Ovary (tissue), 9 donors: ENCODE measurements around the gene ULBP1. TPM values are rescaled to one million over a fixed set of nuclear protein-coding genes. Genes with fewer than 3 reads are reported as not detected.
"Not testable (repeated sequence)": the region's sequence is repeated elsewhere in the genome, so short reads cannot be mapped to it uniquely, and the experiment has no call there.

Experiments used
- DNase-seq, 5 donors: peaks; one replicate each; pipeline ENCODE4 v3.0.0-alpha.2; 2019 to 2020
- H3K27ac ChIP-seq, 2 donors: fragments of 200-600 bp; one replicate each; pipeline versions ENCODE4 v1.5.1 to v1.8.0; 2019 to 2022
- H3K27me3 ChIP-seq: fragments of 200-600 bp; one replicate; pipeline ENCODE4 v1.8.0; 2022
- H3K36me3 ChIP-seq: fragments of 200-600 bp; sonication (generic); one replicate; pipeline ENCODE4 v1.5.1; 2019
- H3K4me1 ChIP-seq: one replicate; pipeline ENCODE4 v1.8.1; 2013; ENCODE audit warnings: mild to moderate bottlenecking, moderate library complexity; ENCODE audit not compliant: insufficient read depth
- H3K4me3 ChIP-seq: fragments of 200-600 bp; sonication (generic); one replicate; pipeline ENCODE4 v1.5.1; 2017
- H3K9me3 ChIP-seq, 2 donors: fragments of 200-600 bp in 1 of 2; sonication (generic) in 1 of 2; one replicate each; pipeline versions ENCODE4 v1.5.1 to v1.8.1; 2013 to 2019; ENCODE audit warnings: mild to moderate bottlenecking in 1 of 2, moderate library complexity in 1 of 2
- CTCF ChIP-seq, 3 donors: fragments of 450-650 bp in 2 of 3; fragments of 200-600 bp in 1 of 3; IDR thresholded peaks; one replicate each; pipeline versions ENCODE4 v1.5.1 to v1.8.0; 2016 to 2022; ENCODE audit warnings: antibody characterized with exemption in 3 of 3, mild to moderate bottlenecking in 1 of 3
- EP300 ChIP-seq: sonication (generic); formaldehyde crosslinking; IDR thresholded peaks from one replicate; pipeline ENCODE4 v1.6.1; 2017; ENCODE audit warnings: antibody characterized with exemption
- POLR2A ChIP-seq: fragments of 450-650 bp; IDR thresholded peaks from one replicate; pipeline ENCODE4 v1.6.1; 2017; ENCODE audit warnings: antibody characterized with exemption, mild to moderate bottlenecking, moderate library complexity
- WGBS, 3 donors: extraction: QIAGEN DNeasy Blood & Tissue Kit in 1 of 3; methylation state at CpG; one replicate each; pipeline versions ENCODE4 v1.1.5 to v1.1.7; 2013 to 2017; 5-methylcytosine and 5-hydroxymethylcytosine counted together
- intact Hi-C, 4 donors: fragments of 100-400 bp; cut with DNase I; formaldehyde crosslinking; loops; one replicate each; pipeline versions ENCODE4 v1.11.0 to v1.15.1; 2022 to 2023
- polyA plus RNA-seq, 2 donors: library from polyadenylated mRNA; stranded (reverse); fragments of 200-250 nt in 1 of 2; fragments of 350-450 nt in 1 of 2; fragmentation: Illumina TruSeq in 1 of 2; extraction: RNeasy Lipid Tissue Mini Kit (QIAGEN cat#74804) in 1 of 2; gene quantifications; one replicate each; pipeline ENCODE4 v1.2.3, GENCODE V29; 2013 to 2014
- total RNA-seq, 7 donors: library from RNA; depleted of rRNA in 2 of 7; stranded (reverse); fragments of >200 nt in 2 of 7; fragmentation: NEBNext Ultra II Directional in 3 of 7; extraction: Animal tissue kit (Norgen Biotek cat#: 25700) in 3 of 7; gene quantifications; one replicate each; pipeline versions ENCODE4 v1.1.0 to v1.2.4, GENCODE V29; 2016 to 2023
- donor health status: DM: no; HTN: no; CAD: no; lungs with moderate emphysema.
- donor health status: DM: no; HTN: no; CAD: no.
- donor health status: Bipolar disorder and iron deficiency.
- donor health status: DM: yes; HTN: yes; CAD: no.
- donor health status: DM: no; HTN: no; CAD: no.
- donor health status: DM: yes; HTN: yes; CAD: no.

Gene ULBP1
- total and polyA plus RNA-seq, 9 donors: 0.02 to 7.7 (median 0.09) TPM; not detected in 3

- Histone ChIP-seq H3K4me1 (peaks cover 4% of the 10 kb centered on the region), H3K27ac (no peak overlapping the region), H3K36me3 (no peaks in the 10 kb centered on the region), H3K9me3 (peaks cover 0 to 6% of the 10 kb centered on the region in 2 donors), H3K4me3 (no peak overlapping the region), H3K27me3 (peaks cover 2% of the 10 kb centered on the region)
- intact Hi-C loops: no loop called here
- 2% methylated on average over 49 of the region's 49 CpGs for WGBS, 3 donors
- no peak for DNase-seq
- no peak for TF ChIP-seq EP300
Measured at GRCh38 chr6:149990661-149991471, 27.1 kb downstream of the ULBP1 start.

- intact Hi-C loops, H3K9me3 ChIP-seq, H3K27ac ChIP-seq, H3K4me1 ChIP-seq, H3K27me3 ChIP-seq, DNase-seq, H3K36me3 ChIP-seq, H3K4me3 ChIP-seq: not testable (repeated sequence)
- 3 to 10% (median 6%) methylated on average over 7 of the region's 7 CpGs for WGBS, 3 donors
Measured at GRCh38 chr6:149991472-149991795, 27.7 kb downstream of the ULBP1 start.

- H3K9me3 ChIP-seq: peaks cover 0 to 6% of the 10 kb centered on the region in 2 donors
- no peak overlapping the region for H3K27ac ChIP-seq
- H3K4me3 ChIP-seq: no peak overlapping the region
- DNase-seq: no peak
- no peaks in the 10 kb centered on the region for H3K36me3 ChIP-seq
- intact Hi-C loops: no loop called here
- H3K27me3 ChIP-seq: peaks cover 2% of the 10 kb centered on the region
- 31 to 41% (median 35%) methylated on average over 4 of the region's 4 CpGs for WGBS, 3 donors
- H3K4me1 ChIP-seq: peaks cover 4% of the 10 kb centered on the region
- no peak for TF ChIP-seq POLR2A
- no peak for TF ChIP-seq CTCF (IDR thresholded peaks at IDR 0.05)
- TF ChIP-seq EP300: no peak
Measured at GRCh38 chr6:149991838-149992237, 28.1 kb downstream of the ULBP1 start.

GRCh38 chr6:149995235-149995750, 31.6 kb downstream of the ULBP1 start:
- Histone ChIP-seq H3K27ac (no peak overlapping the region), H3K36me3 (no peaks in the 10 kb centered on the region), H3K9me3 (no peaks in the 10 kb centered on the region), H3K4me1 (peaks cover 2% of the 10 kb centered on the region), H3K4me3 (no peak overlapping the region), H3K27me3 (peaks cover 2% of the 10 kb centered on the region)
- TF ChIP-seq CTCF (IDR thresholded peaks at IDR 0.05): no peak
- no peak for TF ChIP-seq EP300
- TF ChIP-seq POLR2A: no peak
- DNase-seq: no peak
- 53 to 58% (median 58%) methylated on average over 6 of the region's 6 CpGs for WGBS, 3 donors
- intact Hi-C loops: no loop called here

GRCh38 chr6:149995971-149996370, 32.2 kb downstream of the ULBP1 start:
- H3K4me3 ChIP-seq: no peak overlapping the region
- H3K36me3 ChIP-seq: no peaks in the 10 kb centered on the region
- peaks cover 2% of the 10 kb centered on the region for H3K27me3 ChIP-seq
- no peak overlapping the region for H3K27ac ChIP-seq
- H3K4me1 ChIP-seq: peaks cover under 1% of the 10 kb centered on the region
- 78 to 88% (median 79%) methylated on average over 7 of the region's 7 CpGs for WGBS, 3 donors
- intact Hi-C loops: no loop called here
- H3K9me3 ChIP-seq: no peaks in the 10 kb centered on the region
- TF ChIP-seq CTCF (IDR thresholded peaks at IDR 0.05) (no peak), EP300 (no peak), POLR2A (no peak)
- no peak for DNase-seq
